ENCODE measurements around the gene SCN1B.

Gene SCN1B

DNA sequence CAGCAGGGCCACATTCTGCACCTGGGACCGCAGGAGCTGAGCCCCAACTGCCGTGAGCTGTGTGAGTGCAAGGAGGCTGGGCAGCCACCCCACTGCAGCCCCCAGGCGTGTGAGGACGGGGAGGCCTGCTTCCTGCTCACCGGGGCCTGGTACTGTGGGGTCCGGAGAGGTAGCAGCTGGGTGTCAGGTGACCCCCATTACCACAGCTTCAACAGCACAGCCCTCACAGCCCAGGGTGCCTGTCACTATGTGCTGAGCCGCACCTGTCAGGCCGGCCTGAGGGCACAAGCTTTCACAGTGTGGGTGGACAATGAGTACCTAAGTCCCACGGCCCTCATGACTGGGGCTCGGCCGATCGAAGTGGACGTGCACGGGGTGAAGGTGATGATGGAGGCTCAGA, 49.6 kb downstream of the SCN1B start:
- TF ChIP-seq, protein P1, sequence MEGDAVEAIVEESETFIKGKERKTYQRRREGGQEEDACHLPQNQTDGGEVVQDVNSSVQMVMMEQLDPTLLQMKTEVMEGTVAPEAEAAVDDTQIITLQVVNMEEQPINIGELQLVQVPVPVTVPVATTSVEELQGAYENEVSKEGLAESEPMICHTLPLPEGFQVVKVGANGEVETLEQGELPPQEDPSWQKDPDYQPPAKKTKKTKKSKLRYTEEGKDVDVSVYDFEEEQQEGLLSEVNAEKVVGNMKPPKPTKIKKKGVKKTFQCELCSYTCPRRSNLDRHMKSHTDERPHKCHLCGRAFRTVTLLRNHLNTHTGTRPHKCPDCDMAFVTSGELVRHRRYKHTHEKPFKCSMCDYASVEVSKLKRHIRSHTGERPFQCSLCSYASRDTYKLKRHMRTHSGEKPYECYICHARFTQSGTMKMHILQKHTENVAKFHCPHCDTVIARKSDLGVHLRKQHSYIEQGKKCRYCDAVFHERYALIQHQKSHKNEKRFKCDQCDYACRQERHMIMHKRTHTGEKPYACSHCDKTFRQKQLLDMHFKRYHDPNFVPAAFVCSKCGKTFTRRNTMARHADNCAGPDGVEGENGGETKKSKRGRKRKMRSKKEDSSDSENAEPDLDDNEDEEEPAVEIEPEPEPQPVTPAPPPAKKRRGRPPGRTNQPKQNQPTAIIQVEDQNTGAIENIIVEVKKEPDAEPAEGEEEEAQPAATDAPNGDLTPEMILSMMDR (IDR thresholded peaks at IDR 0.05; ENCODE audit: poor library complexity, severe bottlenecking): no peak
- no peaks in the 10 kb centered on the region for H3K4me1 ChIP-seq (ENCODE audit: insufficient read depth, poor library complexity, severe bottlenecking)
- DNase-seq (ENCODE audit: low spot score) (no peak), ATAC-seq (ENCODE audit: low read depth) (no peak)
- H3K36me3 ChIP-seq (ENCODE audit: low read depth): no peaks in the 10 kb centered on the region
- no peaks in the 10 kb centered on the region for H3K27me3 ChIP-seq (ENCODE audit: insufficient read depth, poor library complexity, severe bottlenecking)
- H3K9me3 ChIP-seq (ENCODE audit: severe bottlenecking): no peaks in the 10 kb centered on the region
- H3K27ac ChIP-seq (ENCODE audit: poor library complexity, severe bottlenecking): no peak overlapping the region
- H3K4me3 ChIP-seq (ENCODE audit: severe bottlenecking): no peak overlapping the region

DNA sequence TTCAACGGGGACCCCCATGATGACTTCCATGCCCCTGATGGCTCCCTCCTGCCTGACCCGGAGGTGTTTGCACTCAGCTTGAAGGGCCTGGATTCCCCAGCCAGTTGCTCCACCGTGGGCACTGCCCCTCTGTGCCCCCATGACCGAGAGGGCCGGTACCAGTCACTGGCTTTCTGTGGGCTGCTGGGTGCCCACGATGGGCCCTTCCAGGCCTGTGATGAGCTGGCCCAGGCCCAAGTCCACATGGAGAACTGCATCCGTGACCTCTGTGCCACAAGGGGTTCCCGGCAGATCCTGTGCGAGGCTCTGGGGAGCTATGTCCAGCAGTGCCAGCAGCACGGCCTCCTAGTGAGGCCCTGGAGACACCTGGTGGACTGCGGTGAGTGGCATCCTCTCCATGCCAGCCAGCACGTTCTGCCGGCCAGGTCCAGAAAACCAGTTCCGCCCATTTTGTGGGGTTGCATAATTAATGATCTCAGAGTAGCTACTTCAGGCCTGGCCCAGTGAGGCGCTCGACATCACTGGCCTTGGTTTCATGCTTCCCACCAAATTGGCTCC, 50.4 kb downstream of the SCN1B start:
- no peaks in the 10 kb centered on the region for H3K36me3 ChIP-seq (ENCODE audit: low read depth)
- no peaks in the 10 kb centered on the region for H3K27me3 ChIP-seq (ENCODE audit: insufficient read depth, poor library complexity, severe bottlenecking)
- ATAC-seq (ENCODE audit: low read depth) (no peak), DNase-seq (ENCODE audit: low spot score) (no peak)
- TF ChIP-seq, protein P1 (IDR thresholded peaks at IDR 0.05; ENCODE audit: poor library complexity, severe bottlenecking): no peak
- H3K27ac ChIP-seq (ENCODE audit: poor library complexity, severe bottlenecking): no peak overlapping the region
- H3K9me3 ChIP-seq (ENCODE audit: severe bottlenecking): no peaks in the 10 kb centered on the region
- H3K4me1 ChIP-seq (ENCODE audit: insufficient read depth, poor library complexity, severe bottlenecking): no peaks in the 10 kb centered on the region
- H3K4me3 ChIP-seq (ENCODE audit: severe bottlenecking): no peak overlapping the region

DNA sequence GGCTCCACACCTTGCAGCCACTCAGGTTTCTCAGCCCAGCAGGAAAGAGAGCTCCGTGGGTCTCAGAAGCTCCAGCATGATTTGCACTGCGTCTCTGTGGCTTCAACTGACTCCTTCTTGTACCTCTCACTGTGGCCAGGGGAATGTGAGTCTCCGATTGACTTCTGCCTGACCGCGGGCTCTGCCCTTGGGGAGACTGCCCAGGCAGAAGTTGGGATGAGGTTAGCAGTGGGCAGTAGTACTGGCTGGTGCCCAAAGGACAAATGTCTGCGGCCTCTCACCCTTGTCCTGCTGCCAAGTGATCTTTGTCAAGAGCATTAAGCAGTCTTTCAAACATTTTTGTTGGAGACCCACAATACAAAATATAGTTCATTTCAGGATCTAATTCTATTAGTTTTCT, 50.9 kb downstream of the SCN1B start:
- no peak for DNase-seq (ENCODE audit: low spot score)
- Histone ChIP-seq H3K27ac (ENCODE audit: poor library complexity, severe bottlenecking) (no peak overlapping the region), H3K9me3 (ENCODE audit: severe bottlenecking) (no peaks in the 10 kb centered on the region), H3K4me3 (ENCODE audit: severe bottlenecking) (no peak overlapping the region), H3K4me1 (ENCODE audit: insufficient read depth, poor library complexity, severe bottlenecking) (no peaks in the 10 kb centered on the region), H3K36me3 (ENCODE audit: low read depth) (no peaks in the 10 kb centered on the region), H3K27me3 (ENCODE audit: insufficient read depth, poor library complexity, severe bottlenecking) (no peaks in the 10 kb centered on the region)
- no peak for ATAC-seq (ENCODE audit: low read depth)
- TF ChIP-seq, protein P1 (IDR thresholded peaks at IDR 0.05; ENCODE audit: poor library complexity, severe bottlenecking): no peak

DNA sequence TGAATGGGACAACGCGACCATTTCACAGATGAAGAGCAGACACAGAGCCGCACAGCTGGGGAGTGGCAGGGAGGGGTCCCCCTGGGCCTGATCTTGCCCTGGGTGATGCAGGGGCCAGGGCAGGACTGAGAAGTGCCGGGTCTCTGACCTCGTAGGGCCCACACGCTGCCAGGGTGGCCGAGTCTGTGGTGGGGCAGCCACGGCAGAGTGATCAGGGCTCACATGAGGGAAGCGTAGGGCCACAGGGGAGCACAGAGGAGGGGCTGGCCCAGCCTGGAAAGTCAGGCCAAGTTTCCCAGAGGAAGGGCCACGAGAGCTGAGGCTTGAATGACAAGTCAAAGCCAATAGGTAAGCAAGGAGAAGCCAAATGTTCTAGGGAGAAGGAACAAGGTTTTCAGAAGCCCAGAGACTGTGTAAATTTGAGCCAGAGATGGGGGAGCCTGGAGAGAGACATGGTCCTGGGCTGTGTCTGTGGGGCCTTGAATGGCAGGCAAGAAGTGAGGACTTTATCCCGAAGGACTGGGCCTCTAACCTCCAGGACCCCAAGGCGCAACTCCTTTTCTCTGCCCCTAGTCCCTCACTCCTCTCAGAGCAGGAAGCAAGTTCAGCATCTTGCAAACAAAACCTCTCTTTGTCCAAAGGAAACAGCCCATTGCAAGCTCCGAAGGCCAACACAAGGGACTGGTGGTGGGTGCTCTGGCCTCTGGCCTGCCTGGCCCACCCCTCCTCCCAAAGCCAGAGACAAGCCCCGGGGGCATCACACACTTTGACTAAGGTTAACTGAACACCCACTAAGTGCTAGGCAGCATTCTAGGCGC, 53.6 kb downstream of the SCN1B start:
- H3K4me1 ChIP-seq (ENCODE audit: insufficient read depth, poor library complexity, severe bottlenecking): no peaks in the 10 kb centered on the region
- ATAC-seq (ENCODE audit: low read depth) (no peak), DNase-seq (ENCODE audit: low spot score) (no peak)
- no peak overlapping the region for H3K27ac ChIP-seq (ENCODE audit: poor library complexity, severe bottlenecking)
- no peaks in the 10 kb centered on the region for H3K9me3 ChIP-seq (ENCODE audit: severe bottlenecking)
- TF ChIP-seq, protein P1 (IDR thresholded peaks at IDR 0.05; ENCODE audit: poor library complexity, severe bottlenecking): no peak
- no peaks in the 10 kb centered on the region for H3K36me3 ChIP-seq (ENCODE audit: low read depth)
- no peaks in the 10 kb centered on the region for H3K27me3 ChIP-seq (ENCODE audit: insufficient read depth, poor library complexity, severe bottlenecking)
- H3K4me3 ChIP-seq (ENCODE audit: severe bottlenecking): no peak overlapping the region

DNA sequence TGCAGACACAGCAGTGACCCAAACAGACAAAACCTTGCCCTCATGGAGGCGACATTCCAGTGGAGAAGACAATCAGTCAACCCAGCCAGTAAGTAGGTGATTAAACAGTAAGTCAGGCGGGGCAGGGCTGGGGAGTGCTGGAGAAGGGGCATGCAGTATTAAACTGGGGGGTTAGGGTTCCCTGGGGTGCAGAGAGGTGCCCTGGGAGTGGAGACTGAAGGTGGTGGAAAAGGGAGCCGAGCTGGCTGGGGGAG, 54.2 kb downstream of the SCN1B start:
- DNase-seq (ENCODE audit: low spot score): no peak
- Histone ChIP-seq H3K4me1 (ENCODE audit: insufficient read depth, poor library complexity, severe bottlenecking) (no peaks in the 10 kb centered on the region), H3K4me3 (ENCODE audit: severe bottlenecking) (no peak overlapping the region), H3K27ac (ENCODE audit: poor library complexity, severe bottlenecking) (no peak overlapping the region), H3K9me3 (ENCODE audit: severe bottlenecking) (no peaks in the 10 kb centered on the region), H3K27me3 (ENCODE audit: insufficient read depth, poor library complexity, severe bottlenecking) (no peaks in the 10 kb centered on the region), H3K36me3 (ENCODE audit: low read depth) (no peaks in the 10 kb centered on the region)
- TF ChIP-seq, protein P1 (IDR thresholded peaks at IDR 0.05; ENCODE audit: poor library complexity, severe bottlenecking): no peak
- no peak for ATAC-seq (ENCODE audit: low read depth)

Data from RWPE2 (cell line).